GM12892 (cell line): ENCODE data around the gene TBX5.

ENCODE experiments used
- POLR2A ChIP-seq: IDR thresholded peaks from 2 replicates; pipeline ENCODE4 v1.6.1; 2011; ENCODE audit warnings: low read depth, low read length, control low read depth
- POLR2AphosphoS5 ChIP-seq: IDR thresholded peaks from 2 replicates; pipeline ENCODE4 v1.6.1; 2011; ENCODE audit warnings: low read depth, low read length, control low read depth
- TAF1 ChIP-seq: IDR thresholded peaks from 2 replicates; pipeline ENCODE4 v1.6.1; 2011; ENCODE audit warnings: low read depth, mild to moderate bottlenecking, control low read depth, low read length, borderline replicate concordance

GRCh38 chr12:114347861-114348260 is 58.1 kb downstream of the TBX5 start:
- no peak for TF ChIP-seq POLR2AphosphoS5
- no peak for TF ChIP-seq TAF1
- TF ChIP-seq POLR2A, result no peak
